IPS DF 6.9 (cell line): ENCODE results near the gene MYO1H.
"Not testable (repeated sequence)": the region's sequence is repeated elsewhere in the genome, so short reads cannot be mapped to it uniquely, and the experiment has no call there.

Source experiments
- DNase-seq: peaks from one replicate; pipeline ENCODE4 v3.0.0-alpha.2; 2013; ENCODE audit warnings: low read depth, low spot score
- H3K27ac ChIP-seq: one replicate; pipeline ENCODE4 v1.5.1; 2013; ENCODE audit warnings: low read length, control low read depth
- H3K27me3 ChIP-seq: 2 replicates; pipeline ENCODE4 v1.6.1; 2013; ENCODE audit warnings: mild to moderate bottlenecking, low read length; ENCODE audit not compliant: control insufficient read depth, insufficient read depth
- H3K36me3 ChIP-seq: 2 replicates; pipeline ENCODE4 v1.6.1; 2013; ENCODE audit warnings: low read length; ENCODE audit not compliant: control insufficient read depth, insufficient read depth
- H3K4me1 ChIP-seq: 2 replicates; pipeline ENCODE4 v1.6.1; 2013; ENCODE audit warnings: low read length; ENCODE audit not compliant: control insufficient read depth, insufficient read depth
- H3K4me3 ChIP-seq: 2 replicates; pipeline ENCODE4 v1.5.1; 2013; ENCODE audit warnings: mild to moderate bottlenecking, low read length
- H3K9me3 ChIP-seq: 2 replicates; pipeline ENCODE4 v1.6.1; 2013; ENCODE audit warnings: low read length, inconsistent platforms; ENCODE audit not compliant: control insufficient read depth, insufficient read depth
- WGBS: extraction: QIAGEN DNeasy Blood & Tissue Kit; methylation state at CpG from one replicate; pipeline ENCODE4 v1.1.7; 2013; ENCODE audit warnings: mixed read lengths, missing lambda C conversion rate; ENCODE audit not compliant: insufficient read length, insufficient coverage; 5-methylcytosine and 5-hydroxymethylcytosine counted together

Gene MYO1H

DNA sequence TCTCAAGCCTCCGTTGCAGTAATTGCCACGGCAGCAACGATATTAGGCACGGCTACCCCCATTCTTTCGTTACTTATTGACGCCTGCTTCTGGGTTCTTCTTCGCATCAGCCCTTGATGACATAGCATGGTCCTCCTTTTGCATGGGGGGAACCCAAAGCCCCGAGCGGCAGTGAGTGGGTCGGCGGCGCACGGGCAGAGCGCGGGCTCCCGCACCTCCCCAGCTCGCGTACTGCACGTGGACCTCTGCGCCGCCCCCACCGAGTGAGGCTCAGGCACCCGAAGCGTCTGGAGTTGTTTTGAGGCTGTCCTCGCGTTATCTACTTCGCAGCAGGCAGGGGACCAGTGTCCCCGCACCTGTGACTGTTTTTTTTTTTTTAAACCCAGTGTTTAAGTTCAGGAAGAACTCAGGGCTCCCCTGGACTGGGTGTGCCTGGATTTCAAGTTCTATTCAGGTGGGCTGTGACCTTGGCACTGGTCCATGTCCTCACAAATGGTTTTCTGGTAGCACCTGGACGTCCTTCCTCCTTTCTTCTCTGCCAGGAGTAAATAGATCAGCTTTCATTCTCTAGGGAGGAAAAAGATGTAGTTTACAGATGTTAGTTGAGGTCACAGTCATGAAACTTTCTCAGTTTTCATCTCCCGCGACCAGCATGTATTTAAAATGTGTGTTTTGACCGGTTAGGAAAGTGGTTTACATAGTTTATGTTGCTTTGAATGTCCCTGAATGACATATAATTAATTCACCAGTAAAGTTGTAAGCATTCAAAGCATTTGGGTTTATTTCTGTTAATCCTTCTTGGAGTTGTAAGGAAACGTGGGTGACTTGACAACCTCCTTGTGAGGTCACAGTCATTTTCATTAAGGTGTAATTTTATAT is 37.2 kb upstream of the MYO1H start:
- Histone ChIP-seq H3K4me3 (peak overlapping the region; percentile 52; the same call in 1 of the 2 replicates), H3K27me3 (peaks cover 25% of the 10 kb centered on the region; the same call in 1 of the 2 replicates), H3K27ac (no peak overlapping the region), H3K36me3 (no peaks in the 10 kb centered on the region), H3K4me1 (no peaks in the 10 kb centered on the region), H3K9me3 (no peaks in the 10 kb centered on the region)
- DNase-seq, result no peak
- WGBS, result no CpG with 5 or more reads among the region's 33 CpGs

DNA sequence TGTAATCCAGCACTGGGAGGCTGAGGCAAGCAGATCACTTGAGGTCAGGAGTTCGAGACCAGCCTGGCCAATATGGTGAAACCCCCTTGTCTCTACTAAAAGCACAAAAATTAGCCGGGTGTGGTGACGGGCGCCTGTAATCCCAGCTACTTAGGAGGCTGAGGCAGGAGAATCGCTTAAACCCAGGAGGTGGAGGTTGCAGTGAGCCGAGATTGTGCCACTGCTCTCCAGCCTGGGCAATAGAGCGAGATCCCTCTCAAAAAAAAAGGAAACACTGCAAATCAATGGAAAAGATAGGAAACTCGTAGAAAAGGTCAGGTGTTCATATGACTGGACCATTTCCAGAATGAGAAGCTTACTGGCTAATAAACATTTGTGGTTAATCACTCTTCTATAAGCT is 26.4 kb upstream of the MYO1H start:
- not testable (repeated sequence) for DNase-seq

DNA sequence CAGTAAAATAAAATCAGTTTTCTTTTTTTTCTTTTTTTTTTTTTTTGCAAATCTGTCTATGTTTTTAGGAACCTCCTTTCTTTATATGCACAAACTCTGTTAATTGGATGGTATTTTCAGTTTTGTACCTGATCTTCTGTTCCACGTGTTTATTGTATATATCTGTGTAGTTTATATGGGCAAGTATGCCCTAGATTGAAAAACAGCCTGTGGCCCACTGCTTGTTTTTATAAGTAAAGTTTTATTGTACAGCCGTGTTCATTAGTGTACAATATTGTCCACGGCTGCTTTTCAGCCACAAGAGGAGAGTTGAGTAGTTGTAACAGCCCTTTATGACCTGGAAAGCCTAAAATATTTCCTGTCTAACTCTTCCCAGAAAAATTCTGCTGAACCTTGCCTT is 18.7 kb upstream of the MYO1H start:
- Histone ChIP-seq H3K4me1 (no peaks in the 10 kb centered on the region), H3K27me3 (no peaks in the 10 kb centered on the region), H3K9me3 (no peaks in the 10 kb centered on the region), H3K36me3 (no peaks in the 10 kb centered on the region), H3K27ac (no peak overlapping the region), H3K4me3 (no peak overlapping the region)
- no peak for DNase-seq
- no CpG with 5 or more reads among the region's 3 CpGs for WGBS

More for the DNA sequence above, 26.4 kb upstream of the MYO1H start:
- no CpG with 5 or more reads among the region's 8 CpGs for WGBS
- H3K4me3 ChIP-seq, H3K9me3 ChIP-seq, H3K4me1 ChIP-seq, H3K36me3 ChIP-seq, H3K27ac ChIP-seq, H3K27me3 ChIP-seq: not testable (repeated sequence)

DNA sequence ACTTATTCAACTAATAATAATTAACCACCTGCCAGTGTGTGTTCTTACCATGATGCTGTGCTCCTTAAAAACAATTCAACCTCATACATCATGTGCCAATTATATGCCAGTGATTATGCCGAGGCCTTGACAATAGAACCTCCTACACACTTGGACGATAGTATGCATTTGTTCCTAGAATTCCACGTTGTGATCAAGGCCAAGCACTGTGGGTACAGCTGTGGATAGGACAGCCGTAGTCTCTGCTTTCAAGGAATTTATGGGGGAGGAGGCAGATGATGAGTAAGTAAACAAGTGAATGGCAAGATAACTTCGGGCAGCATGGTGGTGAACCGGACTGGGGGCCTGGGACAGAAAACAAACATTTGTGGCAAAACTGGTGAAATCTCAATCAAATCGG is 18.0 kb upstream of the MYO1H start:
- no CpG with 5 or more reads among the region's 7 CpGs for WGBS
- Histone ChIP-seq H3K4me3 (no peak overlapping the region), H3K9me3 (no peaks in the 10 kb centered on the region), H3K36me3 (no peaks in the 10 kb centered on the region), H3K4me1 (no peaks in the 10 kb centered on the region), H3K27me3 (no peaks in the 10 kb centered on the region), H3K27ac (no peak overlapping the region)
- no peak for DNase-seq

DNA sequence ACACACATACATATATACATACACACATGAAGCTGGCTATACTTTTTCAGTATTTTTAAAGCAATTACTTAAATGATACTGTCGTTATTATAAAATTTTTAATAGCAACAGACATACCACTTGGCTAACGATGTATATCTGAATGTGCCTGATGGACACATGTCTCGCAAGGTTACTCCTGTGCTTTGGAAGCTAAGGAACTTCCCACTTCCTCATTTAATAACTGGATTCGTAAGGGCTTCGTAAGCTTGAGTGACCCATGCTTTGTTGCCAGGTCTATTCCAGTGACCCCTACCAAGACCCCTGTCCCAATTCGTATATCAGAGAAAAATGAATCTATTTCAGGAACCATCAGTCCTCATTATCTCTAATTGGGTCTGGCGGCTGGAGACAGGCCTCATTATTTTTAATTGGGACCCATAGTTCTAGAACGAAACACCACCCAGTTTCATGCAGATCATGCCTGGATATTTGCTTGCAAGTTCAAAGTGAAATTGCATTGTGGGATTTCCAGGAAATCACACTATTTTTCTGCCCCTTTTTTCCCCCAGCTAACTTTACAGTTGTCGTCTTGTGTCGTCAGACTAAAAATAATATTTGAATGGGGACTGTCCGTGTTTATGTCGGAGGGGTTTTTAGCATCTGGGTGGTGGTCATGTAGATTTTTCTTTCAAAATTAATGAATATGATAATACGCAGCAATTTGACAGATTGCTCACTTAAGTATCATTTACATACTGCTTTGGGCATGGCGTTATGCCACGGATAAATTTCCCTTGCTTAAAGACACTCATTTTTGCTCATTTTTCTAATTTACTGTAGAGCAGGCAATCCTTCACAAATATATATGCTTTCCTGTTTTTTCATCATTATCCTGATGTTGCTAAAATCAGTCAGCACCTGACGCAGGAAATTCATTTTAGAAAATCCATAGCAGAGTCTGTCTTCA is 17.1 kb upstream of the MYO1H start:
- H3K9me3 ChIP-seq, result no peaks in the 10 kb centered on the region
- WGBS, result no CpG with 5 or more reads among the region's 16 CpGs
- no peak overlapping the region for H3K27ac ChIP-seq
- H3K27me3 ChIP-seq, result no peaks in the 10 kb centered on the region
- no peaks in the 10 kb centered on the region for H3K4me1 ChIP-seq
- H3K36me3 ChIP-seq, result no peaks in the 10 kb centered on the region
- DNase-seq, result no peak
- no peak overlapping the region for H3K4me3 ChIP-seq

DNA sequence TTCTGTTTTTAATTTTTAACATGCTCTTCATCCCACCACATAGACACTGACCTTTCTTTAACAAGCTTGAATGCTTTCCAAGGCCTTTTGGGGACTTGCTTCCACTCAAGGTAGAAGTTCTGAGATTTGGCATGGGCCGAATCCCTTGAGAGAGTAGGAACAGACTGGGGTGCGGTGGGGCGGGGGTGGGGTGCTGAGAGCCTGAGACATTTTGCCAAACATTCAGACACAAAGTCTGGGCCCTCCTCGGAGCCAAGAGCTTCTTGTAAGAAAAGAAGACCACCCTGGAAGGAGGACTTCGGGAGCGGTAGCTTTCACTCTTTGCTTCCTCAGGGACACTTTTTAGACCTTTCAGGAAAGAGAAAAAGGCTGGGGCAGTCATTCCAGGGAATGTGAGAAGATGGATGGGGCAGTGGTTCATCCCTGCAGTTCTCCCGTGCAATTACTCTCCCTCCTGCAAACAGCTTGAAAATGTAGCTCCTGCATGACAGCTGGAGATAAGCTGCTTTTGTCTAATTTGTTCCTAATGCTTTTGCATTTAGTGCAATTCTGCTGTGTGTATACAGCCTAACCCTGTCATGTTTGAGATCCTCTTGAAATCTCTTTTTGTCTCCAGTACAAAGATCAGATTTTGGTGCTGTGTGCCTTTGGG is 16.3 kb upstream of the MYO1H start:
- no peaks in the 10 kb centered on the region for H3K27me3 ChIP-seq
- H3K9me3 ChIP-seq, result no peaks in the 10 kb centered on the region
- H3K4me3 ChIP-seq, result no peak overlapping the region
- H3K27ac ChIP-seq, result no peak overlapping the region
- no peaks in the 10 kb centered on the region for H3K4me1 ChIP-seq
- no peaks in the 10 kb centered on the region for H3K36me3 ChIP-seq
- no CpG with 5 or more reads among the region's 7 CpGs for WGBS
- no peak for DNase-seq

DNA sequence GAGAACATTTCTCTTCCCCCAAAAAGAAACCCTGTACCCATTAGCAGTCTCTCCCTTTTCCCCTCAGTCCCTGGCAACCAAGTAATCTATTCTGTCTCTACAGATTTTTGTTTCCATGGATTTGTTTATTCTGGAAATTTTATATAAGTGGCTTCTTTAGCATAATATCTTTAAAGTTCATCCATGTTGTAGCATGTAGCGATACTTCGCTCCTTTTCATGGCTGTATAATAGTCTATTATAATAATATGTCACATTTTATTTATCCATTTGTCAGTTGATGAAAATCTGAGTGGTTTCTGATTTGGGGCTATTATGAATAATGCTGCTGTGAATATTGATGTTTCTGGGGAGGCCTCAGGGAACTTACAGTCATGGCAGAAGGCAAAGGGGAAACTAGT is 12.8 kb upstream of the MYO1H start:
- no peak for DNase-seq
- Histone ChIP-seq H3K4me1 (no peaks in the 10 kb centered on the region), H3K4me3 (no peak overlapping the region), H3K9me3 (no peaks in the 10 kb centered on the region), H3K27me3 (no peaks in the 10 kb centered on the region), H3K36me3 (no peaks in the 10 kb centered on the region), H3K27ac (no peak overlapping the region)
- WGBS, result no CpG with 5 or more reads among the region's 2 CpGs

DNA sequence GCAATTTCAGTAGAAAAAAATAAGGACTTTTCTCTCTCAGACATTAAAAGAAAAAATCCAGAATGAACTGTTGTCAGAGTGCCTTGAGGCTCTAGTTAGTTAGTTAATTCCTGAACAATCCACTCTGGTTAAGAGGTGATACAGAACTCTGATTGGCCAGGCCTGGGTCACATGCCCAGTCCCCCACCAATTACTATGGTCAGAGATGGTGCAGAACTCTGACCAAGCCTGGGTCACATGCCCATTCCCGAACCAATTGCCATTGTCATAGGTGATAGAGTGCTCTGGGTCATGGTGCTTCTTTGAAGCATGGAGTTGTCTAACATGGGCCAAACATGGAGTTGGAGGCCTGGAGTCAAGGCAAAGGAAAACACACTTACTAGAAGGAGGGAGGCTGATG is 11.1 kb upstream of the MYO1H start:
- DNase-seq, result no peak
- WGBS, result no CpG with 5 or more reads among the region's 1 CpG
- Histone ChIP-seq H3K36me3 (no peaks in the 10 kb centered on the region), H3K9me3 (no peaks in the 10 kb centered on the region), H3K27ac (no peak overlapping the region), H3K4me1 (no peaks in the 10 kb centered on the region), H3K27me3 (no peaks in the 10 kb centered on the region), H3K4me3 (no peak overlapping the region)

DNA sequence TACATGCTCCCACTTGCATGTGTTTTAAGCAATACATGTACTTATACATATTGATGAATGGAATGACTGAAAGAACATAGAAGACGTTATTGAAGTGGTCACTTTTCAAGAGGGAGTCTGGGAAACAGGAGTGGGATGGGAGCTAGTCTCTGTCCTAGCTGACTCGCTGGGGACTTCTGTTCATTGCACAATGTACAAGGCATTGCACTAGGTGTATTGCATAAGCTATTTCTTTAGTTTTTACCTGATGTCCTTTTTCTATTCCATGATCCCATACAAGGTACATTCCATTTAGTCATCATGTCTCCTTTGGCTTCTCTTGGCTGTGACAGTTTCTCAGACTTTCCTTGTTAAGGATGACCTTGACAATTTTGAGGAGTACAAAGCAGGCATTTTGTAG is 4.0 kb upstream of the MYO1H start:
- H3K4me3 ChIP-seq, result no peak overlapping the region
- no peak overlapping the region for H3K27ac ChIP-seq
- H3K36me3 ChIP-seq, result no peaks in the 10 kb centered on the region
- H3K4me1 ChIP-seq, result no peaks in the 10 kb centered on the region
- no peaks in the 10 kb centered on the region for H3K27me3 ChIP-seq
- H3K9me3 ChIP-seq, result no peaks in the 10 kb centered on the region
- DNase-seq, result no peak
- no CpG with 5 or more reads among the region's 2 CpGs for WGBS

DNA sequence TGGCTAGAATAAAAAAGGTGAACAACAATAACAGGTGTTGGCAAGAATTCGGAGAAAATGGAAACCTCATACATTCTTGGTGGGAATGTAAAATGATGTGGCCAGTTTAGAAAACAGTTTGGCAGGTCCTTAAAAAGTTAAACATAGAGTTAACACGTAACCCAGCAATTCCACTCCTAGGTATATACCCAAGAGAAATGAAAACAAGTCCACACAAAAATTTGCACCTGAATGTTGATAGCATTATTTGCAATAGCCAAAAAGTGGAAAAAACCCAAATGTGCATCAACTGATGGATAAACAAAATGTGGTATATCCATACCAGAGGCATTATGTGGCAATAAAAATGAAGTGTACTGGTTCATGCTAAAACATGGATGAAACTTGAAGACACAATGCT is 2.3 kb upstream of the MYO1H start:
- no peak for DNase-seq
- Histone ChIP-seq H3K27ac (no peak overlapping the region), H3K9me3 (no peaks in the 10 kb centered on the region), H3K36me3 (no peaks in the 10 kb centered on the region), H3K4me1 (no peaks in the 10 kb centered on the region), H3K4me3 (no peak overlapping the region), H3K27me3 (no peaks in the 10 kb centered on the region)
- WGBS, result no CpG with 5 or more reads among the region's 2 CpGs
